ENCODE data around the gene RANGAP1.

RANGAP1 gene

DNA sequence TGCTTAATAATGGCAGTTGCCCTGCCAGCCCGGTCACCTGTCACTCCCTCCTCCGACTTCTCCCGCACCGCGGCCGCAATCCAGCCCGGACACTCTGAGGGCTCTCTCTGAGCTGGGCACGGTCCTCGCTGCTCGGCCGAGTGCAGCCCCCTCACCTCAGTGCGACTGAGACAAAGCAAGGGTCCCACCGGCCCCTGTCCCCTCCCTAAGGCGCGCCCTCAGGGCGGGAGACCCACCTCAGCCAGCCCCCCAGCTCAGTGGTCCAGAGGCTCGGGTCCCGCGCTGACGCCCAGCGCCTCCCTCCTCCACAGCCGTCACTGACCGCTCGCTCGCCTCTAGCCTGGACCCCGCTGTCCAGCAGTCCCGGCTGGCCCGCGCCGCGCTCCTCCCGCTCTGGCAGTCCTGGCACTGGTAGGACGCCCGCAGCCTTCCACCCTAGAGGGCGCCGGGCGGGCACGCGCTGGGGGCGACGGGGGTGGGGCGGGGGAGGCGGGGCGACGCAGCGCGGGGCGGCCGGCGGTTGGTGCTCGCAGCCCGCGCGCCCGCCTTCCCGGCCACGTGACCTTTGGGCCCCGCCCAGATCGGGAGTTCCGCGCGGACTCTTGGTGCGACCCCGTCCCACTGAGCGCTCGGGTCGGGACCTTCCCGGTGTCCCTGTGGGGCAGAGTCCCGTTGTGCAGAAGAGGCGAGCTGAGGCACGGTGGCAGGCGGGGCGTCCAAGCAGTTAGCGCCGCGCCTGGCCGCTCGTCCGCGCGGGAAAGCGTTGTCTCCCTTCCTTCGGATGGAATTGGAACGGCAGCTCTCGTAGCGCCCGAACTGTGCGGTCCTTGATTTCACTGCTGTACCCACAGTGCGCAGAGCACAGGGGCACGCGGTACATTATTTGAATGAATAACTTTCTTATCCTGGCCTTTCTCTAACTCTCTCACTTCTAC is 88.7 kb downstream of the RANGAP1 start:
- peak; percentile 50 to 80 for DNase-seq (ENCODE audit: low read depth in 2 of 2)

All from stimulated activated CD4-positive, alpha-beta T cell treated with anti-CD3 and anti-CD28 coated beads, Interleukin-15, amount 100 ng/mL, for 48 hours (primary cell).